ENCODE results near the gene NRAS.

The NRAS gene

GRCh38 chr1:114723915-114724314, 7.3 kb upstream of the NRAS start:
- peaks cover 100% of the 10 kb centered on the region for H3K36me3 ChIP-seq

DNA sequence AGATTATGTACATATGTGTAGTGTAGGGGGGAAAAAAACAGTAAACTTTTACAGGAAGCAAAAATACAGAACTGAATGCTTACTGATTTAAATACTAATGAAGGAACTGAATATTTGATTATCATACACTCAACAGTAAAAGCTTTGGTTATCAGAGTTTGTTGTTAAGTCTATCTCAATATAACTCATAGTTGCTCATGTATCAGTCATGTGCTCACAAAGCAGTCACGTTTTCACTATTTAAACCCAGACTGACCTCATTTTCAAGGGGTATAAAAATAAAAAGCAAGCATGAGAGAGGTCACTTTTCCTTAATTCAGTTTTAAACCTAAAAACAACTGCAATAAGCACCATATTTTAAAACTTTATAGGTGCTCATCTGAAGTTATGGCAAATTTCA, 6.9 kb upstream of the NRAS start:
- no peak overlapping the region for H3K27ac ChIP-seq
- H3K4me3 ChIP-seq (ENCODE audit: low read depth in 1 of 2, low read length in 1 of 2), result no peak overlapping the region
- TF ChIP-seq, protein P1, sequence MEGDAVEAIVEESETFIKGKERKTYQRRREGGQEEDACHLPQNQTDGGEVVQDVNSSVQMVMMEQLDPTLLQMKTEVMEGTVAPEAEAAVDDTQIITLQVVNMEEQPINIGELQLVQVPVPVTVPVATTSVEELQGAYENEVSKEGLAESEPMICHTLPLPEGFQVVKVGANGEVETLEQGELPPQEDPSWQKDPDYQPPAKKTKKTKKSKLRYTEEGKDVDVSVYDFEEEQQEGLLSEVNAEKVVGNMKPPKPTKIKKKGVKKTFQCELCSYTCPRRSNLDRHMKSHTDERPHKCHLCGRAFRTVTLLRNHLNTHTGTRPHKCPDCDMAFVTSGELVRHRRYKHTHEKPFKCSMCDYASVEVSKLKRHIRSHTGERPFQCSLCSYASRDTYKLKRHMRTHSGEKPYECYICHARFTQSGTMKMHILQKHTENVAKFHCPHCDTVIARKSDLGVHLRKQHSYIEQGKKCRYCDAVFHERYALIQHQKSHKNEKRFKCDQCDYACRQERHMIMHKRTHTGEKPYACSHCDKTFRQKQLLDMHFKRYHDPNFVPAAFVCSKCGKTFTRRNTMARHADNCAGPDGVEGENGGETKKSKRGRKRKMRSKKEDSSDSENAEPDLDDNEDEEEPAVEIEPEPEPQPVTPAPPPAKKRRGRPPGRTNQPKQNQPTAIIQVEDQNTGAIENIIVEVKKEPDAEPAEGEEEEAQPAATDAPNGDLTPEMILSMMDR (IDR thresholded peaks at IDR 0.05), result no peak
- H3K27me3 ChIP-seq, result no peaks in the 10 kb centered on the region
- no peaks in the 10 kb centered on the region for H3K4me1 ChIP-seq (ENCODE audit: control insufficient read depth in 1 of 2, insufficient read depth in 1 of 2, low read depth in 1 of 2, low read length in 1 of 2)
- peaks cover 100% of the 10 kb centered on the region for H3K36me3 ChIP-seq
- H3K9me3 ChIP-seq, result no peaks in the 10 kb centered on the region

More at GRCh38 chr1:114723915-114724314, 7.3 kb upstream of the NRAS start:
- Histone ChIP-seq H3K27ac (no peak overlapping the region), H3K9me3 (no peaks in the 10 kb centered on the region), H3K4me3 (ENCODE audit: low read depth in 1 of 2, low read length in 1 of 2) (no peak overlapping the region), H3K4me1 (ENCODE audit: control insufficient read depth in 1 of 2, insufficient read depth in 1 of 2, low read depth in 1 of 2, low read length in 1 of 2) (no peaks in the 10 kb centered on the region), H3K27me3 (no peaks in the 10 kb centered on the region)
- TF ChIP-seq, protein P1 (IDR thresholded peaks at IDR 0.05), result no peak

- Histone ChIP-seq H3K36me3 (peaks cover 86% of the 10 kb centered on the region), H3K4me1 (ENCODE audit: control insufficient read depth in 1 of 2, insufficient read depth in 1 of 2, low read depth in 1 of 2, low read length in 1 of 2) (peaks cover 13 to 14% of the 10 kb centered on the region in 2 experiments), H3K9me3 (no peaks in the 10 kb centered on the region), H3K4me3 (ENCODE audit: low read depth in 1 of 2, low read length in 1 of 2) (no peak overlapping the region), H3K27ac (no peak overlapping the region), H3K27me3 (no peaks in the 10 kb centered on the region)
- TF ChIP-seq, protein P1 (IDR thresholded peaks at IDR 0.05), result no peak
Measured at GRCh38 chr1:114720492-114720891, 3.9 kb upstream of the NRAS start.

- H3K9me3 ChIP-seq, result no peaks in the 10 kb centered on the region
- no peak overlapping the region for H3K4me3 ChIP-seq (ENCODE audit: low read depth in 1 of 2, low read length in 1 of 2)
- TF ChIP-seq, protein P1 (IDR thresholded peaks at IDR 0.05), result no peak
- H3K27me3 ChIP-seq, result no peaks in the 10 kb centered on the region
- no peak overlapping the region for H3K27ac ChIP-seq
- peaks cover 82% of the 10 kb centered on the region for H3K36me3 ChIP-seq
- H3K4me1 ChIP-seq (ENCODE audit: control insufficient read depth in 1 of 2, insufficient read depth in 1 of 2, low read depth in 1 of 2, low read length in 1 of 2), result peaks cover 13 to 16% of the 10 kb centered on the region in 2 experiments
Measured at GRCh38 chr1:114719424-114719787, 2.8 kb upstream of the NRAS start.

DNA sequence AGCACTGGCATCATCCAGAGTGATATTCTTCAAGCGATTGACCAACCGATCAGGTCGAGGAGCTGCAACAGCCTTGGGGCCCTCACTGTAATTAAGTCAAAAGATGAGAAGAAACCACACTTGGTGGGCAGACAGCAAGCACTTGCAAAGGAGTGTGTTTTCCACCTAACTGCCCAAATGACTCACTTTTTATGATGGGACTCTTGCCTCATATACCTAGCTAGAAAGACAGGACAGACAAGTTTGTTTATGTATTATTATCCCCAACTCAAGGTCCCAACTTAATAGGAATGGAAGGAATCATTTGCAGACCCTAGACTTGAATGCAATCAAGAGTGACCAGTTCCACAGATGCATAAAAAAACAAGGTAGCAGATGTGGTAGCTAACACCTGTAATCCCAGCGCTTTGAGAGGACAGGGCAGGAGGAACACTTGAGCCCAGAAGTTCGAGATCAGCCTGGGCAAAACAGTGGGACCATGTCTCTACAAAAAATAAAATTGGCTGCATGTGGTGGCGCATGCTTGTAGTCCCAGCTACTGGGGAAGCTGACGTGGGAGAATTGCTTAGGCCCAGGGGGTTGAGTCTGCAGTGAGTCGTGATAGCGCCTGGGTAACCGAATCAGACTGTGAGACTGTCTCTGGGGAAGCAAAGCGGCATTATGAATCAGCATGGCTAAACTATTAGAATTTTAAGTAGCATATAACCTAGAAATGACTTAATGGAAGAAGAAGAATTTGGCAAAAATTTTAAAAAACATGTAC, 2.3 kb upstream of the NRAS start:
- H3K27me3 ChIP-seq, result no peaks in the 10 kb centered on the region
- TF ChIP-seq, protein P1 (IDR thresholded peaks at IDR 0.05), result no peak
- no peaks in the 10 kb centered on the region for H3K9me3 ChIP-seq
- peaks cover 80% of the 10 kb centered on the region for H3K36me3 ChIP-seq
- H3K27ac ChIP-seq, result no peak overlapping the region
- no peak overlapping the region for H3K4me3 ChIP-seq (ENCODE audit: low read depth in 1 of 2, low read length in 1 of 2)
- peaks cover 13 to 16% of the 10 kb centered on the region in 2 experiments for H3K4me1 ChIP-seq (ENCODE audit: control insufficient read depth in 1 of 2, insufficient read depth in 1 of 2, low read depth in 1 of 2, low read length in 1 of 2)

Data from neutrophil (primary cell).